Heart right ventricle (tissue), 16 donors: Measurements from ENCODE around the gene ETFDH. TPM values are rescaled to one million over a fixed set of nuclear protein-coding genes. Genes with fewer than 3 reads are reported as not detected.

Experiments used
- ATAC-seq, 8 donors: fragments of 200-7000 bp; cut with Tn5 transposase; one replicate each; pipeline ENCODE4 v1.9.1; 2020; ENCODE audit warnings: mild to moderate bottlenecking in 8 of 8, moderate library complexity in 8 of 8, moderate number of reproducible peaks in 1 of 8
- DNase-seq, 2 donors: peaks; one replicate each; pipeline ENCODE4 v3.0.0-alpha.2; 2020
- H3K27ac ChIP-seq, 10 donors: fragments of 200-600 bp; sonication (generic) in 2 of 10; one replicate each; pipeline versions ENCODE4 v1.5.0 to v1.8.0; 2020 to 2022; ENCODE audit warnings: mild to moderate bottlenecking in 3 of 10
- H3K27me3 ChIP-seq, 7 donors: fragments of 200-600 bp; one replicate each; pipeline ENCODE4 v1.8.0; 2021 to 2022; ENCODE audit warnings: mild to moderate bottlenecking in 2 of 7
- H3K36me3 ChIP-seq, 9 donors: fragments of 200-600 bp; sonication (generic) in 1 of 9; one replicate each; pipeline versions ENCODE4 v1.5.0 to v1.8.0; 2020 to 2022; ENCODE audit warnings: mild to moderate bottlenecking in 2 of 9
- H3K4me1 ChIP-seq, 9 donors: fragments of 200-600 bp; sonication (generic) in 1 of 9; one replicate each; pipeline versions ENCODE4 v1.5.0 to v1.8.0; 2020 to 2022; ENCODE audit warnings: mild to moderate bottlenecking in 4 of 9
- H3K4me3 ChIP-seq, 10 donors: fragments of 200-600 bp; sonication (generic) in 2 of 10; one replicate each; pipeline versions ENCODE4 v1.5.0 to v1.8.0; 2020 to 2022; ENCODE audit warnings: mild to moderate bottlenecking in 7 of 10, moderate library complexity in 2 of 10
- H3K9me3 ChIP-seq, 11 donors: fragments of 200-600 bp in 10 of 11; sonication (generic) in 2 of 11; one replicate each; pipeline versions ENCODE4 v1.5.0 to v1.8.0; 2013 to 2022; ENCODE audit warnings: mild to moderate bottlenecking in 2 of 11, control low read depth in 1 of 11, moderate library complexity in 1 of 11
- CTCF ChIP-seq, 9 donors: fragments of 200-600 bp; sonication (generic) in 2 of 9; IDR thresholded peaks; one replicate each; pipeline versions ENCODE4 v1.5.0 to v1.8.0; 2021 to 2022; ENCODE audit warnings: antibody characterized with exemption in 9 of 9, mild to moderate bottlenecking in 5 of 9, moderate library complexity in 1 of 9
- WGBS, 2 donors: extraction: QIAGEN DNeasy Blood & Tissue Kit; methylation state at CpG; one replicate each; pipeline ENCODE4 v1.1.7; 2013; ENCODE audit warnings: inconsistent platforms in 1 of 2; 5-methylcytosine and 5-hydroxymethylcytosine counted together
- intact Hi-C, 10 donors: fragments of 100-400 bp; cut with DNase I; formaldehyde crosslinking; loops; one replicate each; pipeline versions ENCODE4 v1.11.1 to v1.14.2; 2022
- polyA plus RNA-seq, 2 donors: library from polyadenylated mRNA; stranded (reverse); fragments of 200-250 nt; gene quantifications; one replicate each; pipeline ENCODE4 v1.2.3, GENCODE V29; 2013
- total RNA-seq, 10 donors: library from RNA; stranded (reverse); fragmentation: NEBNext Ultra II Directional in 3 of 10; extraction: Animal tissue kit (Norgen Biotek cat#: 25700) in 3 of 10; gene quantifications; one replicate each; pipeline versions ENCODE4 v1.2.1 to v1.2.4, GENCODE V29; 2021 to 2023
- donor health status: Arrhythmogenic right ventricular cardiomyopathy.
- donor health status: ischemic (EF 13 %, LVEDD 7.1; RV severe dilation, severe dysfunction).
- donor health status: healthy with polysubstance abuse.
- donor health status: DM: no; HTN: yes; CAD: no.
- donor health status: DM: no; HTN: no; CAD: no.
- donor health status: ischemic (EF 25% LVEDD 6.9; RV normal size, moderate dysfunction).
- donor health status: ischemic (EF 25% LVEDD 5.7; RV mildly dilated, moderate dysfunction).
- donor health status: healthy.
- donor health status: DM: yes; HTN: yes; CAD: no.
- donor health status: Ischemic cardiomyopathy.
- donor health status: ischemic (EF 35%, LVEDD 5.7; RV mildly dilated, moderate dysfunction).
- donor health status: nonischemic (EF 11% LVEDD 7.7; RV severe dilation, severe dysfunction).
- donor health status: DM: yes; HTN: yes; CAD: no.
- donor health status: PGD.
- donor health status: ischemic (EF 29% LVEDD 5.4; RV normal size, mild dysfunction).
- donor health status: nonischemic (EF 23%, LVEDD 6.1; RV moderate dilation, normal function).

The ETFDH gene
- total and polyA plus RNA-seq, 12 donors, result 47.3 to 305 (median 192) TPM

- no peaks in the 10 kb centered on the region for H3K27me3 ChIP-seq
- peak; percentile 14 to 74 (median 40) for ATAC-seq
- H3K27ac ChIP-seq, result peak overlapping the region; percentile 94 to 98 (median 96)
- 0% methylated on average over 35 of the region's 35 CpGs for WGBS, 2 donors
- no peaks in the 10 kb centered on the region for H3K9me3 ChIP-seq
- TF ChIP-seq CTCF (IDR thresholded peaks at IDR 0.05), result no peak
- peaks cover 0 to 15% (median 0%) of the 10 kb centered on the region in 9 donors for H3K36me3 ChIP-seq
- intact Hi-C loops, result no loop called here
- peak; percentile 66 to 81 for DNase-seq
- H3K4me1 ChIP-seq, result peaks cover 0 to 31% (median 27%) of the 10 kb centered on the region in 9 donors
- H3K4me3 ChIP-seq, result peak overlapping the region; percentile 67 to 94 (median 86)
Observed at GRCh38 chr4:158670975-158671664, 976 bp upstream of the ETFDH start.

- 0% methylated on average over 20 of the region's 20 CpGs for WGBS, 2 donors
- H3K27me3 ChIP-seq, result no peaks in the 10 kb centered on the region
- H3K4me3 ChIP-seq, result peak within 1 kb of the TSS; percentile 67 to 94 (median 86)
- TF ChIP-seq CTCF (IDR thresholded peaks at IDR 0.05), result no peak
- peak within 1 kb of the TSS; percentile 94 to 98 (median 96) for H3K27ac ChIP-seq
- intact Hi-C loops, result no loop called here
- DNase-seq, result no peak
- H3K4me1 ChIP-seq, result peaks cover 0 to 31% (median 27%) of the 10 kb centered on the region in 9 donors
- peak in 3 of 8 donors; percentile 2 to 4 (median 2) for ATAC-seq
- H3K9me3 ChIP-seq, result no peaks in the 10 kb centered on the region
- peaks cover 0 to 15% (median 0%) of the 10 kb centered on the region in 9 donors for H3K36me3 ChIP-seq
Observed at GRCh38 chr4:158671665-158671914, 506 bp upstream of the ETFDH start, which contains the start of gene C4orf46. TSS of gene C4orf46 (minus strand) at chr4:158671887. CDS start at chr4:158671801, 86 bp downstream.

- 56 to 59% methylated on average over 3 of the region's 3 CpGs for WGBS, 2 donors
- H3K27me3 ChIP-seq, result no peaks in the 10 kb centered on the region
- TF ChIP-seq CTCF (IDR thresholded peaks at IDR 0.05), result no peak
- H3K27ac ChIP-seq, result peak overlapping the region in 5 of 10 donors; percentile 94 to 98 (median 96)
- intact Hi-C loops, result no loop called here
- peaks cover 0 to 31% (median 27%) of the 10 kb centered on the region in 9 donors for H3K4me1 ChIP-seq
- H3K4me3 ChIP-seq, result peak overlapping the region in 5 of 10 donors; percentile 74 to 91 (median 85)
- ATAC-seq (no peak), DNase-seq (no peak)
- H3K9me3 ChIP-seq, result no peaks in the 10 kb centered on the region
- peaks cover 0 to 10% (median 0%) of the 10 kb centered on the region in 9 donors for H3K36me3 ChIP-seq
Observed at GRCh38 chr4:158673633-158674032, 1.5 kb downstream of the ETFDH start.

GRCh38 chr4:158676076-158676475, 4.0 kb downstream of the ETFDH start:
- WGBS, 2 donors, result 76 to 81% methylated on average over 5 of the region's 5 CpGs
- DNase-seq, result no peak
- peaks cover 0 to 21% (median 0%) of the 10 kb centered on the region in 9 donors for H3K36me3 ChIP-seq
- no peaks in the 10 kb centered on the region for H3K27me3 ChIP-seq
- H3K27ac ChIP-seq, result no peak overlapping the region
- H3K4me1 ChIP-seq, result peaks cover 0 to 18% (median 16%) of the 10 kb centered on the region in 9 donors
- no peaks in the 10 kb centered on the region for H3K9me3 ChIP-seq
- no peak for ATAC-seq
- intact Hi-C loops, result no loop called here
- H3K4me3 ChIP-seq, result no peak overlapping the region
- no peak for TF ChIP-seq CTCF (IDR thresholded peaks at IDR 0.05)
